HUDEP-2 (cell line): ENCODE measurements around the gene CKMT1B.
"Not testable (repeated sequence)": the region's sequence is repeated elsewhere in the genome, so short reads cannot be mapped to it uniquely, and the experiment has no call there.

Experiments used
- DNase-seq, 76 experiments: peaks; one replicate each; lab custom pipeline; 2025; ENCODE audit not compliant: unreplicated experiment in 76 of 76; lab: John Stamatoyannopoulos, UW

Gene CKMT1B

GRCh38 chr15:43626937-43627336 is 33.1 kb downstream of the CKMT1B start:
- not testable (repeated sequence) for DNase-seq

DNA sequence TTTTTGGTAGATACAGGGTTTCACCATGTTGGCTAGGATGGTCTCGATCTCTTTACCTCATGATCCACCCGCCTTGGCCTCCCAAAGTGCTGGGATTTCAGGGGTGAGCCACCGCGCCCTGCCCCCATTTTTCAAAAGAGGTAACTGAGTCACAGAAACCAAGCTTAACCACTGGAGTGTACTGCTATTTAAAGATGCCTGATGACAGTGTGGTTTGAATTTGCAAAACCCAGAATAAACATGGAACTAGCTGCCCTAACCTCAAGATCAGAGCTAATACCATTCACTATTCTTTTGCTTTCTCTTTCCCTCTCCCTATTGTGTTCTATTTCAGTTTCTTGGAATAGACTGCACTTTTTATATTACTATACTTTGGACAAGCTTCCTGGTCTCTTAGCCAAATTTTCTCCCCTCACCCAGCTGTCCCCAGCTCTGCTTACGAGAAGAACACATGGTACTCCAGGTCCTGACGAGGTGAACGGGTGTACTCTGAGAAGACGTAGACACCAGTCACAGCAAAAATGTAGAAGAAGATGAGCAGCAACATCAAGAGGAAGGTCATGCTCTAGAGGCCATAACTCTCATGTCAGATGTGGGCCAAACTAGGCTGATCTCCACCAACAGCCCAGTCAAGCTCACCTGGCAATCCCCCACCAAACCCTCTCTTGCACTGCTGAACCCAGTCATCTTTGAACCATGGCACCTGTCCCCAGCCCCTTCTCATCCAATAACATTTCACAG is 44.8 kb downstream of the CKMT1B start:
- DNase-seq, result not testable (repeated sequence)
